Epithelial cell of proximal tubule (primary cell): ENCODE data around the gene IMPDH2. TPM values are rescaled to one million over a fixed set of nuclear protein-coding genes. Genes with fewer than 3 reads are reported as not detected.

Experiments used
- DNase-seq: peaks from one replicate; pipeline ENCODE4 v3.0.0-alpha.2; 2011; ENCODE audit warnings: low read depth
- H3K4me3 ChIP-seq: 2 replicates; pipeline ENCODE4 v1.5.1; 2011; ENCODE audit warnings: low read depth, mild to moderate bottlenecking, low read length
- CTCF ChIP-seq: conservative IDR thresholded peaks from 2 replicates; pipeline ENCODE4 v1.5.1; 2012; ENCODE audit warnings: low read depth, mild to moderate bottlenecking, low read length
- total RNA-seq: library from RNA; depleted of rRNA; stranded (reverse); fragments of >200 nt; gene quantifications from 2 replicates; pipeline ENCODE4 v1.2.3, GENCODE V29; 2015

Gene IMPDH2
- total RNA-seq, 1 donor from 2014 or later = 253 TPM

- DNase-seq = no peak
- H3K4me3 ChIP-seq = peak overlapping the region; percentile 70
- no peak for TF ChIP-seq CTCF
Measured at GRCh38 chr3:49006408-49007067, 22.7 kb downstream of the IMPDH2 start.

- no peak for TF ChIP-seq CTCF
- H3K4me3 ChIP-seq = peak overlapping the region; percentile 70
- no peak for DNase-seq
Measured at GRCh38 chr3:49005998-49006397, 23.2 kb downstream of the IMPDH2 start.

- TF ChIP-seq CTCF = no peak
- DNase-seq = no peak
- H3K4me3 ChIP-seq = no peak overlapping the region
Measured at GRCh38 chr3:49005303-49005680, 23.9 kb downstream of the IMPDH2 start.

GRCh38 chr3:49004352-49005302 lies 24.6 kb downstream of the IMPDH2 start:
- no peak for DNase-seq
- no peak for TF ChIP-seq CTCF
- no peak overlapping the region for H3K4me3 ChIP-seq

GRCh38 chr3:49001155-49001554 lies 28.0 kb downstream of the IMPDH2 start:
- DNase-seq = no peak
- TF ChIP-seq CTCF = no peak
- no peak overlapping the region for H3K4me3 ChIP-seq

GRCh38 chr3:48999085-48999858 lies 29.9 kb downstream of the IMPDH2 start:
- H3K4me3 ChIP-seq = no peak overlapping the region
- no peak for TF ChIP-seq CTCF
- no peak for DNase-seq
